ENCODE results near the gene SYPL1. TPM values are rescaled to one million over a fixed set of nuclear protein-coding genes. Genes with fewer than 3 reads are reported as not detected.

Gene SYPL1
- polyA plus RNA-seq, 1 donor from 2014 or later = 17.4 TPM

- H2AFZ ChIP-seq (ENCODE audit: low read depth, low read length) = no peak overlapping the region
- TF ChIP-seq TAF1 (IDR thresholded peaks at IDR 0.05; ENCODE audit: low read depth) = no peak
- TF ChIP-seq MXI1 (conservative IDR thresholded peaks at IDR 0.05; ENCODE audit: poor library complexity, severe bottlenecking) = no peak
- no peak for TF ChIP-seq SMC3 (conservative IDR thresholded peaks at IDR 0.05; ENCODE audit: poor library complexity)
- no peak for TF ChIP-seq POLR2AphosphoS5 (IDR thresholded peaks at IDR 0.05)
- no peak for TF ChIP-seq EP300 (conservative IDR thresholded peaks at IDR 0.05; ENCODE audit: poor library complexity, severe bottlenecking)
- no peak for TF ChIP-seq REST (IDR thresholded peaks at IDR 0.05; ENCODE audit: borderline replicate concordance)
- TF ChIP-seq EZH2 (IDR thresholded peaks at IDR 0.05; ENCODE audit: borderline replicate concordance, insufficient read depth, low read length, poor library complexity, severe bottlenecking) = no peak
- TF ChIP-seq RAD21 (conservative IDR thresholded peaks at IDR 0.05) = no peak
- no peak for TF ChIP-seq CTCF (IDR thresholded peaks at IDR 0.05; ENCODE audit: poor library complexity, severe bottlenecking)
- no peaks in the 10 kb centered on the region for H3K9me3 ChIP-seq (ENCODE audit: low read length)
- no peaks in the 10 kb centered on the region for H3K36me3 ChIP-seq (ENCODE audit: insufficient read depth, low read length)
- peak overlapping the region; percentile 87 for H3K4me3 ChIP-seq (ENCODE audit: low read length)
- H3K4me2 ChIP-seq (ENCODE audit: low read length) = peak overlapping the region; percentile 73
- no peak overlapping the region for H3K27ac ChIP-seq (ENCODE audit: low read length)
- H3K9ac ChIP-seq (ENCODE audit: low read length) = no peak overlapping the region
- H3F3A ChIP-seq (ENCODE audit: insufficient read depth, low read length, poor library complexity, severe bottlenecking) = no peaks in the 10 kb centered on the region
- no peaks in the 10 kb centered on the region for H3K27me3 ChIP-seq (ENCODE audit: insufficient read depth, low read depth, low read length)
- H4K20me1 ChIP-seq (ENCODE audit: insufficient read depth) = no peaks in the 10 kb centered on the region
- H3K9me2 ChIP-seq (ENCODE audit: insufficient read depth, low read length) = no peaks in the 10 kb centered on the region
- H3K79me2 ChIP-seq (replicated peaks; ENCODE audit: insufficient read depth, low read length) = peaks cover 41% of the 10 kb centered on the region
Measured at GRCh38 chr7:106110238-106110560, 1.9 kb downstream of the SYPL1 start.

- Histone ChIP-seq H3K9me3 (ENCODE audit: low read length) (no peaks in the 10 kb centered on the region), H3K4me3 (ENCODE audit: low read length) (peak overlapping the region; percentile 87), H3K9me2 (ENCODE audit: insufficient read depth, low read length) (no peaks in the 10 kb centered on the region), H3F3A (ENCODE audit: insufficient read depth, low read length, poor library complexity, severe bottlenecking) (no peaks in the 10 kb centered on the region), H3K27me3 (ENCODE audit: insufficient read depth, low read depth, low read length) (no peaks in the 10 kb centered on the region), H3K9ac (ENCODE audit: low read length) (no peak overlapping the region), H2AFZ (ENCODE audit: low read depth, low read length) (no peak overlapping the region), H3K4me2 (ENCODE audit: low read length) (peak overlapping the region; percentile 73), H4K20me1 (ENCODE audit: insufficient read depth) (no peaks in the 10 kb centered on the region), H3K79me2 (replicated peaks; ENCODE audit: insufficient read depth, low read length) (peaks cover 41% of the 10 kb centered on the region), H3K36me3 (ENCODE audit: insufficient read depth, low read length) (no peaks in the 10 kb centered on the region), H3K27ac (ENCODE audit: low read length) (no peak overlapping the region)
- TF ChIP-seq SMC3 (conservative IDR thresholded peaks at IDR 0.05; ENCODE audit: poor library complexity) (no peak), MXI1 (conservative IDR thresholded peaks at IDR 0.05; ENCODE audit: poor library complexity, severe bottlenecking) (no peak), CTCF (IDR thresholded peaks at IDR 0.05; ENCODE audit: poor library complexity, severe bottlenecking) (no peak), RAD21 (conservative IDR thresholded peaks at IDR 0.05) (no peak), REST (IDR thresholded peaks at IDR 0.05; ENCODE audit: borderline replicate concordance) (no peak), EZH2 (IDR thresholded peaks at IDR 0.05; ENCODE audit: borderline replicate concordance, insufficient read depth, low read length, poor library complexity, severe bottlenecking) (no peak), TAF1 (IDR thresholded peaks at IDR 0.05; ENCODE audit: low read depth) (no peak), POLR2AphosphoS5 (IDR thresholded peaks at IDR 0.05) (no peak), EP300 (conservative IDR thresholded peaks at IDR 0.05; ENCODE audit: poor library complexity, severe bottlenecking) (no peak)
Measured at GRCh38 chr7:106109521-106110237, 2.4 kb downstream of the SYPL1 start.
